ENCODE data around the gene HPS5. TPM values are rescaled to one million over a fixed set of nuclear protein-coding genes. Genes with fewer than 3 reads are reported as not detected.
"Not testable (repeated sequence)": the region's sequence is repeated elsewhere in the genome, so short reads cannot be mapped to it uniquely, and the experiment has no call there.

Gene HPS5
- total RNA-seq, 1 donor = 11.8 TPM

DNA sequence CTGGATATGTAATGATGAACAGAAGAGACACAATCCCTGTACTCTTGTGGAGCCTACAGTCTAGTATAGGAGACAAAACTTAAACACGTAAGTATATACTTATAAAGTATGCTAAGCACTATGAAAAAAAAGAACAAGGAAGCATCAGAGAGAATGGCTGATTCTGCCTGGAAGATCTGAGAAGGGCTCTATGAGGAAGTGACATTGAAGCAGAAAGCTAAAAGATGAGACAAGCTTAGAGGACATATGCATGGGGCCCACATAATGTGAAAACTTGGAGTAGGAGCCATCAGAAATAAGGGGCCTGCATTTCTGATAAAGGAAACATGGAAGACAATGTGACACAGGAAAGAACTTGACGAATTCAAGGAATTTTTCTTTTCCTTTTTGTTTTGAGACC, 39.3 kb downstream of the HPS5 start:
- no peak for DNase-seq (ENCODE audit: low read depth in 2 of 3, low spot score in 2 of 3)

DNA sequence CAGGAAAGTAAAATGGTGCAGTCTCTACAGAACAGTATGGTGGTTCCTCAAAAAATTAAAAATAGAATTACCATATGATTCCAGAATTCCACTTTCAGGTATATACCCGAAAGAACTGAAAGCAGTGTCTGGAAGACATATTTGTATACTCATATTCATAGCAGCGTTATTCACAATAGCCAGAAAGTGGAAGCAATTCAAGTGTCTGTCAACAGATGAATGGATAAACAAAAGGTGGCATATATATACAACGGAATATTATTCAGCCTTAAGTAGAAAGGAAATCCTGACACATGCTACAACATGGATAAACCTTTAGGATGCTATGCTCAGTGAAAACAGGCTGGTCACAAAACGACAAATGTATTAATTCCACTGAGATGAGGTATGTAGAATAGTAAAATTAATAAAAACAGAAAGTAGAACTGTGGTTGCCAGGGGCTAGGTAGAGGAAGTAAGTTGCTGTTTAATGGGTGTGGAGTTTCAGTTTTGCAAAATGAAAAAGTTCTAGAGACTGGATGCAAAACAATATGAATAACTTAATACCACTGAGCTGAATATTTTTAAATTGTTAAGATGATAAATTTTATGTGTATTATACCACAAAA, 41.4 kb downstream of the HPS5 start:
- DNase-seq (ENCODE audit: low read depth in 2 of 3, low spot score in 2 of 3) = no peak

DNA sequence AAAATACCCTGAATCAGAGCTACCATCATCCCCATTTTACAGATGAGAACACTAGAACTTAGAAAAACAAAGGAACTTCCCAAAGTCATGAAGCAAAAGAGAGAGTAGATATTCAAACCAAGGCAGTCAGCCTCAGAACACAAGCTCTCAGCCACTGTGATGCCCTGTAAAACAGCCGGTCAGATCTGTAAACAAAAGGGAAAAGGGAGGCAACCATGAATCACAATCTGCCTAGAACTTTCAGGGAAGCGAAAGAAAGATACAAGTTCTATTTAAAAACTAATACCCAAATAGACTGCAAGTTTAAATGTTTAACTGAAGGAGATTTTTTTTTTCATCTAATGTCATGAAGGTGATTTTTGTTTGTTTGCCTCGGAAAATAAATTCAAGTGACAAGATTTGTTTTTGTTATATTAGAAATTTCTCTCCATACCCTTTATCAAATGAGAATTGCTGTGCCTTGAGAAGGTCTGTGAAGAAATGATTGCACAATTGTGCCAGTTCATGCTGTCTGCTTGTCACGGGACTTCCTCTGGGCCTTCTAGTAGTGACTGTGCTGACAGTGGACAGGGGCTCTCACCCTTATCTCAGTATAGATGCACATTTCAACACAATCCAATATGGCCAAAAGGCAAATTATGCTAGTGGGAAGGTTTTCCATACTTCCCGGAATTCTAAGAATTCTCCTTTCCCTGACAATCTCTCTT, 44.2 kb downstream of the HPS5 start:
- peak in 1 of 3 donors; percentile 5 for DNase-seq (ENCODE audit: low read depth in 2 of 3, low spot score in 2 of 3)

DNA sequence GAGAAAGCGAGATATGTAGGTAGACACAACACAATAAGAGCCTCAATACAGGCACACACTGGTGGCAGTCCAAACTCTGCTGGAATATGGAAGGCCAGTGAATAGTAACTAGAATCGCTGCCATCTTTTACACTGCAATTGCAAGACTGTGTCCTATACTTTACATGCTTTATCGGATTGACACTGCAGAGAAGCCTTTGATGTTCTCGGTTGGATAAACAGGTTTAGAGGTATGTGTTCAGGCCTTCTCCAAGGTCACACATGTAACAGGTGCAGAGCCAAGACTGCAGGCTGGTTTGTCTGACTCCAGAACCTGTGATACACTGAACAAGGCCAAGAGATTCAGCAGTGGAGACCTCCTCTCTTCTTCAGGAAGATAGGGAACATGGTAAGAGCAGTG, 50.7 kb downstream of the HPS5 start:
- no peak for DNase-seq (ENCODE audit: low read depth in 2 of 3, low spot score in 2 of 3)

DNA sequence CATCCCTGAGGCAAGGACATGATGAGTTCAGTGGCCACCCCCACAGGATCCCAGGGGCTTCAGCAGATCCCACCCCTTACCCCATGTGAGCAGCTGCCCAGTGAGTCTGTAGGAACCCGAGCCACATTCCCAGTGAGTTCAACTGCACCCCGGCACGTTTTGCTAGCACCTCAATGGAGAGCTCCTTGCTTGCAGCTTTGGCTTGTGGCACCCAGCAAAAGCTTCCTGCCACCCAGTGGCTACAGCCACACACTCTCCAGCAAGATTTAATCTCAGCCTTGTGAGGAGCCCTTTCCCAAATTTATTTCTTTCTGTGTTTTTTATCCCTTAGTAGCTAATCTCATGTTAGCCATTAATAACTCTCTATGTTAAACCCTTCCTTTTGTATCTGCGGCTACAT, 51.8 kb downstream of the HPS5 start:
- no peak for DNase-seq (ENCODE audit: low read depth in 2 of 3, low spot score in 2 of 3)

DNA sequence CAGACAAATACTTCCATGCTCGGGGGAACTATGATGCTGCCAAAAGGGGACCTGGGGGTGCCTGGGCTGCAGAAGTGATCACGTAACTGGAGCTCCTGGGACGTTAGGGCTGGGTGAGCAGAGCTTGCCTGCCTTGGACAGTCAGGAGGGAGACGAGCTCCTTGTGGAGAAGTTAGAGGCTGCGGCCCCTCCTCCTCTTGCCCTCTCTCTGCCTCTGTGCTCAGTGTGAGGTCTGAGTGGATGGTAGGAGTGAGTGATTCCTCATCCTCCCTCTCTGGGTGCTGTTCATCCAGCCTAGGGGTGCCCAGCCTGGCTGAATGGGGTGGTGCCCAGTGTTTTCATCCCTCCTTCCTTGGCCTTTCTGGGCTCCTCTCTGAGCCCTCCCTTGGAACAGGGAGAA, 52.7 kb downstream of the HPS5 start:
- DNase-seq (ENCODE audit: low read depth in 2 of 3, low spot score in 2 of 3) = not testable (repeated sequence)

DNA sequence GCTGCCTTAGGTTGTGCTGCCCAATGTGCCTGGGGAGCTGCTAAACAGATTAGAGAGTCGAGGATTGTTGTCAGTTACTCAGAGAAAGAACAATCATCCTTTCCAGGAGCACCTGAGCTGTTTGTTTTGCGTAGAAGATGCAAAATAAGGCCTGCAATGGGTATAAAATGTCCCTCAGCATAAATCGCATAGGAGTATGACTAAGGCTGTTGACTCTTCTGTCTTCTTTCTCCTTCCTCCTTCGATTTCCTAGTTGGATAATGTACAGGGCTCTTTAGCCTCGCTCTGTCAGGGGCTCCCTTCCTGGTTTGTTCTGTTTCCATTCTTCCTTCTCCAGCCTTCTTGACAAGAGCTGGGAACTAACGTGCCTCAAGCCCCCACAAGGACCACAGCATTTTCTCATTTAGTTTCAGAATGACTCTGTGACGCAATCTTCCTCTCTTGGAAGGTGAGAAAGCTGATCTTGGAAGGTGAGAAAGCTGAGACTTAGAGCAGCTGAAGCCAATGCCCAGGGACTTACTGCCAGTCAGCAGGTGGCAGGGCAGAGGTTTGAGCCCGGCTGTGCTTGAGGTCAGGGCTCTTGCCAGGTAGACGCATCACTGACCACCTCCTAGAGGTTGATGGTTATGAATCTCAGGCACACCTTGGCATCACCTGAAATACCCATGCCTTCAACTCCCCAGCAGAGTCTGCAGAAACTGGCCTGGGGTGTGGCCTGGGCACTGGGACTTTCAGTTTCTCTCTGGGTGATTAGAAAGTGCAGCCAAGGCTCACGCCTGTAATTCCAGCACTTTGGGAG, 54.4 kb downstream of the HPS5 start:
- DNase-seq (ENCODE audit: low read depth in 2 of 3, low spot score in 2 of 3) = not testable (repeated sequence)

DNA sequence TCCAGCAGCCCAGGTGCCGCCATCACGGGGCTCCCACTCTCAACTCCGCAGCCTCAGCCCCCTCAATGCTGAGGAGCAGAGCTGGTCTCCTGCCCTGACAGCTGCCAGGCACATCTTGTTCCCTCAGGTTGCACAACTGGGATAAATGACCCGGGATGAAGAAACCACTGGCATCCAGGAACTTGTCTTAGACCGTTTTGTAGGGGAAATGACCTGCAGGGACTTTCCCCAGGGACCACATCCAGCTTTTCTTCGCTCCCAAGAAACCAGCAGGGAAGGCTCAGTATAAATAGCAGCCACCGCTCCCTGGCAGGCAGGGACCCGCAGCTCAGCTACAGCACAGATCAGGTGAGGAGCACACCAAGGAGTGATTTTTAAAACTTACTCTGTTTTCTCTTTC, 56.0 kb downstream of the HPS5 start, which contains the start of gene SAA1:
Gene SAA1, plus strand, starts transcription at position 316 of the 400 bp plus-strand sequence. CDS start 624 bp downstream, outside the sequence.
- no peak for DNase-seq (ENCODE audit: low read depth in 2 of 3, low spot score in 2 of 3)

DNA sequence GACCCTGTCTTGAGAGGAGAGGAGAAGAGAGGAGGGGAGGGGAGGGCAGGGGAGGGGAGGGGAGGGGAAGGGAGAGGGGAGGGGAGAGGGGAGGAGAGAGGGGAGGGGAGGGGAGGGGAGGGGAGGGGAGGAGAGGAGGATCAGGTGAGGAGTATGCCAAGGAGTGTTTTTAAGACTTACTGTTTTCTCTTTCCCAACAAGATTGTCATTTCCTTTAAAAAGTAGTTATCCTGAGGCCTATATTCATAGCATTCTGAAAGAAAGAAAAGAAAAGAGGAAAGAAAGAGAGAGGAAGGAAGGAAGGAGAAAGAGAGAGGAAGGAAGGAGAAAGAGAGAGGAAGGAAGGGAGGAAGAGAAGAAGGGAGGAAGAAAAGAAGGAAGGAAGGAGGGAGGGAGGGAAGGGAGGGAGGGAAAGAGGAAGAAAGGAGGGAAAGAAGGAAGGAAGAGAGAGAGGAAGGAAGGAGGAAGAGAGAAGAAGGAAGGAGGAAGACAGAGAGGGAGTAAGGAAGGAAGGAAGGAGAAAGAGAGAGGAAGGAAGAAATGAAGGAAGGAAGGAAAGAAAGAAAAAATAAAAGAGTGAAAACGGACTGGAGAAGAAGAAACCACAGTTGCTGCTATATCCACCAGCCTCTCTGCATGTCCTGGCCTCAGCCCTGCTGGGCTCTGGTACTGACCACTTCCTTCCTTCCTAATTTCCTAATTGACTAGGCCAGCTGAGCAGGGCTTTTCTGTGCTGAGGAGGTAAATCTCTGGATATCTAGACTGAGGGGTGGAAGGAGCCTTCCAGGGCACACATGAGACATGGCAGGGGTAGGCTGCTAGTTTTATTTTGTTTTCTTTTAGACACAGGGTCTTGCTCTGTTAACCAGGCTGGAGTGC, 57.0 kb downstream of the HPS5 start:
- DNase-seq (ENCODE audit: low read depth in 2 of 3, low spot score in 2 of 3) = no peak

DNA sequence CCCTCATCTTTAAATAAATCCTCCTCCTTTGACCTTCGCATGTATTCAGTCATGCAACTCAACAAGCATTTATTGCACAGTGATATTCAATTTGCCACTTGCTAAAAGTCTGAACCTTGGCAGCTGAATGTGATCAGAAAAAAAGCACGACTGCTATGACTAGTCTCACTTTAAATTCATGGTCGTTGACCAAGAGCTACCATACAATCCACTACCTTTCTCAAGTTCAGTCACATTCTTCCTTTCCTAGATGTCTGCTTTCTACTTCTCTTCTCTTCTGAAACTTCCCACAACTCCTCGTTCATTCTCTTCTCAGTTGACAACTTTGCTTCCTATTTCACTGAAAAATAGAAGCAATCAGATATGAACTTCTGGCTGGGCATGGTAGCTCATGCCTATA, 57.9 kb downstream of the HPS5 start:
- no peak for DNase-seq (ENCODE audit: low read depth in 2 of 3, low spot score in 2 of 3)

DNA sequence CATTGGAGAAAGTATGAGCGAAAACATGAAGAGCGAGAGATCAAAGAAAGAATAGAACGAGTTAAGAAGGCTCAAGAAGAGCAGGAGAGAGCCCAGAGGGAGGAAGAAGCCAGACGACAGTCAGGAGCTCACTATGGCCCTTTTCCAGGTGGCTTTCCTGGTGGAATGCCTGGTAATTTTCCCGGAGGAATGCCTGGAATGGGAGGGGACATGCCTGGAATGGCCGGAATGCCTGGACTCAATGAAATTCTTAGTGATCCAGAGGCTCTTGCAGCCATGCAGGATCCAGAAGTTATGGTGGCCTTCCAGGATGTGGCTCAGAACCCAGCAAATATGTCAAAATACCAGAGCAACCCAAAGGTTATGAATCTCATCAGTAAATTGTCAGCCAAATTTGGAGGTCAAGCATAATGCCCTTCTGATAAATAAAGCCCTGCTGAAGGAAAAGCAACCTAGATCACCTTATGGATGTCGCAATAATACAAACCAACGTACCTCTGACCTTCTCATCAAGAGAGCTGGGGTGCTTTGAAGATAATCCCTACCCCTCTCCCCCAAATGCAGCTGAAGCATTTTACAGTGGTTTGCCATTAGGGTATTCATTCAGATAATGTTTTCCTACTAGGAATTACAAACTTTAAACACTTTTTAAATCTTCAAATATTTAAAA, 59.1 kb downstream of the HPS5 start:
- not testable (repeated sequence) for DNase-seq (ENCODE audit: low read depth in 2 of 3, low spot score in 2 of 3)

DNA sequence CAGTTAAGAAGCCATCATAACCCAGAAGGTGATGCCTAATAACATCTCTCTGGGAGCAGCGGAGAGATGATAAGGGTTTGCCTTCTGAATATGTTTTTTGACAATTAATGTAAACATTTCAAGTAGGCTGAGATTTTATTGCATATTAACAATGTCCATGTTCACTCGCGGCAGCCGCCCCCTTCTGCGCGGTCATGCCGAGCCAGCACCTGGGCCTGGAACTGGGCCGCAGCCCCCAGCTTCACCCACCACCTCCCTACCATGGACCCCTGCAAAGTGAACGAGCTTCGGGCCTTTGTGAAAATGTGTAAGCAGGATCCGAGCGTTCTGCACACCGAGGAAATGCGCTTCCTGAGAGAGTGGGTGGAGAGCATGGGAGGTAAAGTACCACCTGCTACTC, 60.2 kb downstream of the HPS5 start:
- no peak for DNase-seq (ENCODE audit: low read depth in 2 of 3, low spot score in 2 of 3)

DNA sequence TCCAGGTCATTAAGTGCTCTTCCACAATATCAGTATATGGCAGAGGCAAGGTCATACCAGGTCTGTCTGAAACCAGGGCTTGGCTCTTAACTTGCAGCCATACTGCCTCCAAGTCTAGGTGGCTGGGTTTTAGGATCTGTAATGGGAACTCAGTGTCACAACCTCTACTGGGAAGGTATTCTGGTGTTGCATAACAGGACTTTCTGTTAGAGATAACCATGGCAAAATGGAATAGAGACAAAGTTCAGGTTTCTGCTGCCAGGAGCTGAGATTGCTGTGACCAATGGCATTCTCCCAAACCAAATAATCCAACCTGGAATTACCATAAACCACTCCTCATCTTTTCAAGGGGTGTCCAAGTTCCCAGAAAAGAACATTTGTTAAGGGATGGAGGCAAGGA, 62.7 kb downstream of the HPS5 start:
- DNase-seq (ENCODE audit: low read depth in 2 of 3, low spot score in 2 of 3) = no peak

DNA sequence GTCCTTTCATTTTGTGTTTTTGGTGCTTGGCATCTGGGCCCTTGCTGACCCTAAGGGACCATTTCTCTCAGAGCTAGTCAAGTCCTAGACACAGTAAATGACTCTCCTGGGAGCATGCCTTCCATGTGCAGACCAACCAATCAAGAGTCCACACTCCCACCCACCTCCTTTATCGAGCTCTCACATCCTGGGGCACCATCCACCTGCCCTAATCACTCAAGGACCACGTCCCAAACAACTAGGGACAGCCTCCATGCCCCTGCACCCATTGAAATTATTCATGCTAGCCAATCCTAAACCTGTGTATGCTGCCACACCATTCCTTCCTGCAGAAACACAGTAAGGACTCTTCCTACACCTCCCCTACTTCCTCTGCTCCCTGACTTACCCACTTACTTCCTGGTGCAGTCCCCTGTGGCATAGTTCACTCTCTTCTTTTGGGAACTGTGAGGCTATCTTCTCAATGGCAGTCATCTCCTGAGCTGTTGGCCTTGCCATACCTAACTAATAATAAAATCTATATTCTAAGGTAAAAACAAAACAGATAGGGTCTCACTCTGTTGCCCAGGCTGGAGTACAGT, 67.1 kb downstream of the HPS5 start:
- no peak for DNase-seq (ENCODE audit: low read depth in 2 of 3, low spot score in 2 of 3)

DNA sequence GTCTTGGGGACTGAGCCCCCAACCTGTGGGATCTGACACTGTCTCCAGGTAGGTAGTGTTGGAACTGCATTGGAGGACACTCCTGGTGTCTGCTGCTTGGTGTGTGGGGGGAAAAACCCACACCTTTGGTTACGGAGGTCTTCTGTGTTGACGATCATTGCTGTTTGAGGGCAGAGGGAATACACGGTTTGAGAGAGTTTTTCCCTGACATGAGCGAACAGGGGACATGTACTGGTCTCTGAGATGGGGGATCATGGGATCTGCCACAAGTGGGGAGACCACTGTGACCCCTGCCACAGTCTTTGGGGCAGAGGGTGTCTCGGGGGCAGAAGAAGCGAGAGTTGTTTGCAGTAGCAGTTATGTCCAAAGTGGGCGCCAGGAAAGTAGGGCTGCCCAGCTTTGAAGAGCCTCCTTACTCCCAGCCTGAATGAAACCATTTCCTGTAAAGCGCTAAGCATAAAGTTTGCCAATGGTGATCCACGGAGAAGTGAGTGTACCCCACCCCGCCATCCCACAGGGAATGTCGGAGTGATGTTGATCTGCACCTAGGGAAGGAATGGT, 68.1 kb downstream of the HPS5 start:
- DNase-seq (ENCODE audit: low read depth in 2 of 3, low spot score in 2 of 3) = no peak

DNA sequence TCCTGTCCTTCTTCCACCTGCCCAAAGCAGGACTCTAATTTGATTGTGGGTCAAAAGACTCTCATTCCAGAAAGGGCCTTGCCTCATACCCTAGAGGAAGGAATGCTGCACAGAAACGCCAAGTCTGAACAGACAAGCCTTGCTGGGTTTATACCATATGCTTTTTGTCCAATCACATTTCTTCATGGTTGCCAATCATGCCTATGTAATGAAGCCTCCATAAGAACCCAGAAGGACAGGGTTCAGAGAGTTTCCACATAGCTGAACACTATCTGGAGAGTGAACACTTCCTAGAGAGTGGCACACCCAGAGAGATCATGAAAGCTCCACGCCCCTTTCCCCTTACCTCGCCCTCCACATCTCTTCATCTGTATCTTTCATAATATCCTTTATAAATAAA, 68.7 kb downstream of the HPS5 start:
- no peak for DNase-seq (ENCODE audit: low read depth in 2 of 3, low spot score in 2 of 3)

DNA sequence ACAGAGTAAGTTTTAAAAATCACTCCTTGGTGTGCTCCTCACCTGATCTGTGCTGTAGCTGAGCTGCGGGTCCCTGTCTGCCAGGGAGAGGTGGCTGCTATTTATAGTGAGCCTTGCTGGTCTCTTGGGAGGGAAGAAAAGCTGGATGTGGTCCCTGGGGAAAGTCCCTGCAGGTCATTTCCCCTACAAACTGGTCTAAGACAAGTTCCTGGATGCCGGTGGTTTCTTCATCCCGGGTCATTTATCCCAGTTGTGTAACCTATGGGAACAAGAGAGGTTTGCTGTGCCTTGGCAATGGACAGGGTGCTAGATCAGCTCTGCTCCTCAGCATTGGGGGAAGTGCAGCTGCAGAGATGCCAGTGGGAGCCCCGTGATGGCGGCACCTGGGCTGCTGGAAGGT, 73.4 kb downstream of the HPS5 start, which contains the start of gene SAA2:
Gene SAA2, minus strand, starts transcription at position 108 of the 400 bp plus-strand sequence. CDS start 657 bp downstream, outside the sequence.
- no peak for DNase-seq (ENCODE audit: low read depth in 2 of 3, low spot score in 2 of 3)

DNA sequence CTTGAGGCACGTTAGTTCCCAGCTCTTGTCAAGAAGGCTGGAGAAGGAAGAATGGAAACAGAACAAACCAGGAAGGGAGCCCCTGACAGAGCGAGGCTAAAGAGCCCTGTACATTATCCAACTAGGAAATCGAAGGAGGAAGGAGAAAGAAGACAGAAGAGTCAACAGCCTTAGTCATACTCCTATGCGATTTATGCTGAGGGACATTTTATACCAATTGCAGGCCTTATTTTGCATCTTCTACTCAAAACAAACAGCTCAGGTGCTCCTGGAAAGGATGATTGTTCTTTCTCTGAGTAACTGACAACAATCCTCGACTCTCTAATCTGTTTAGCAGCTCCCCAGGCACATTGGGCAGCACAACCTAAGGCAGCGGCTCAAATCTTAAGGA, 74.8 kb downstream of the HPS5 start:
- not testable (repeated sequence) for DNase-seq (ENCODE audit: low read depth in 2 of 3, low spot score in 2 of 3)
